Thoracic aorta (tissue), 2 donors: ENCODE results near the gene SLC17A9. TPM values are rescaled to one million over a fixed set of nuclear protein-coding genes. Genes with fewer than 3 reads are reported as not detected.

Experiments used
- ATAC-seq: fragments of 150-250 bp; one replicate; pipeline ENCODE4 v1.8.0; 2017; ENCODE audit warnings: low read depth; ENCODE audit not compliant: insufficient number of reproducible peaks, low FRiP score
- DNase-seq: peaks from one replicate; pipeline ENCODE4 v3.0.0-alpha.2; 2020; ENCODE audit warnings: low spot score
- H3K27ac ChIP-seq, 2 donors: fragments of 200-600 bp; sonication (generic); 1 replicate in 1 of 2; 2 replicates in 1 of 2; pipeline ENCODE4 v1.5.1; 2016; ENCODE audit warnings: mild to moderate bottlenecking in 2 of 2, moderate library complexity in 2 of 2
- H3K27me3 ChIP-seq: fragments of 200-600 bp; sonication (generic); replicated peaks from 2 replicates; pipeline ENCODE4 v1.6.0; 2016; ENCODE audit warnings: mild to moderate bottlenecking; ENCODE audit not compliant: insufficient read depth
- H3K36me3 ChIP-seq: fragments of 200-600 bp; sonication (generic); one replicate; pipeline ENCODE4 v1.5.1; 2016
- H3K4me1 ChIP-seq, 2 donors: fragments of 200-600 bp; sonication (generic); 1 replicate in 1 of 2; 2 replicates in 1 of 2; pipeline versions ENCODE4 v1.5.1 to v1.6.0; 2016; ENCODE audit warnings: low read depth in 2 of 2, mild to moderate bottlenecking in 1 of 2; ENCODE audit not compliant: control insufficient read depth in 1 of 2
- H3K4me3 ChIP-seq: fragments of 200-600 bp; sonication (generic); 2 replicates; pipeline ENCODE4 v1.5.1; 2016; ENCODE audit warnings: mild to moderate bottlenecking
- H3K9me3 ChIP-seq: fragments of 200-600 bp; sonication (generic); 2 replicates; pipeline ENCODE4 v1.5.1; 2016
- total RNA-seq, 2 donors: library from RNA; depleted of rRNA; stranded (reverse); fragments of >200 nt; gene quantifications; one replicate each; pipeline versions ENCODE4 v1.1.0 to v1.2.3, GENCODE V29; 2016
- TF ChIP-seq, protein P1 (sequence below): fragments of 200-600 bp; sonication (generic); IDR thresholded peaks from one replicate; pipeline ENCODE4 v1.5.1; 2019; ENCODE audit warnings: antibody characterized with exemption

SLC17A9 gene
- total RNA-seq, 2 donors from 2014 or later: 17.9 to 18.8 TPM

DNA sequence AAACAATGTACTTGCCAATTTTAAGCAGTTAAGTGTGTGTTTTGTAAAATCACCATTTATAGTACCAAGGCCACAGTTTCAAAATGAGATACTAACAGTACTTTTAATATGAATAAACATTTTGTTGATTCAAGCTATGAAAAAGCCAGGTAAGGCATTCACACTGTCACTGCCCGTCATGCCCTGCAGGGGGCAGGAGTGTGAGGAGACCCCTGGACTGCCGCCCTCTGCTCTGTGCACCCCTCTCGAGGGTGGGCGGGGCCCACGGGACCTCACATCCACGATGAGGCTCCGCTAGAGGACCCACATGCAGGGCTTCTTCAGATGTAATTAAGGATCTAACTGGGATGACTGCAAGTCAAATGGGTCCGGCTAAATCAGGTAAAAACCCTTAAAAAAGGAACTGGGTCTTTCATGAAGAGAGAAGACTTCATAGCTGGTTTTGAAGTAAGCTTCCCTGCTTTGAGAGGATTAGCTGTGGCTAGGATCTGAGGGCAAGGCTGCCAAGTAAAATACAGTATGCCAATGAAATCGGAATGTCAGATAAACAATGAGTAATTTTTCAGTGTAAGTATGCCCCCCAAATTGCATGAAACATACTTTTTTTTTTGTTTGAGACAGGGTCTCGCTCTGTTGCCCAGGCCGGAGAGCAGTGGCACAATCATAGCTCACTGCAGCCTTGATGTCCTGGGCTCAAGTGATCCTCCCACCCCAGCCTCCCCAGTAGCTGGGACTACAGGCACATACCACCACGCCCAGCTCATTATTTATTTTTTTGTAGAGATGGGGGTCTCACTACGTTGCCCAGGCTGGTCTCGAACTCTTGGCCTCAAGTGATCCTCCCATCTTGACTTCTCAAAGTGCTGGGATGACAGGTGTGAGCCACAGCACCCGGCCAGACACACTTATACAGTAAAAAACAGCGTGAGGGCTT is 44.9 kb upstream of the SLC17A9 start:
- no peak for DNase-seq
- Histone ChIP-seq H3K27me3 (no peaks in the 10 kb centered on the region), H3K36me3 (peaks cover 92% of the 10 kb centered on the region), H3K27ac (no peak overlapping the region), H3K9me3 (no peaks in the 10 kb centered on the region), H3K4me1 (peaks cover 5 to 21% of the 10 kb centered on the region in 2 donors), H3K4me3 (no peak overlapping the region)
- TF ChIP-seq, protein P1, sequence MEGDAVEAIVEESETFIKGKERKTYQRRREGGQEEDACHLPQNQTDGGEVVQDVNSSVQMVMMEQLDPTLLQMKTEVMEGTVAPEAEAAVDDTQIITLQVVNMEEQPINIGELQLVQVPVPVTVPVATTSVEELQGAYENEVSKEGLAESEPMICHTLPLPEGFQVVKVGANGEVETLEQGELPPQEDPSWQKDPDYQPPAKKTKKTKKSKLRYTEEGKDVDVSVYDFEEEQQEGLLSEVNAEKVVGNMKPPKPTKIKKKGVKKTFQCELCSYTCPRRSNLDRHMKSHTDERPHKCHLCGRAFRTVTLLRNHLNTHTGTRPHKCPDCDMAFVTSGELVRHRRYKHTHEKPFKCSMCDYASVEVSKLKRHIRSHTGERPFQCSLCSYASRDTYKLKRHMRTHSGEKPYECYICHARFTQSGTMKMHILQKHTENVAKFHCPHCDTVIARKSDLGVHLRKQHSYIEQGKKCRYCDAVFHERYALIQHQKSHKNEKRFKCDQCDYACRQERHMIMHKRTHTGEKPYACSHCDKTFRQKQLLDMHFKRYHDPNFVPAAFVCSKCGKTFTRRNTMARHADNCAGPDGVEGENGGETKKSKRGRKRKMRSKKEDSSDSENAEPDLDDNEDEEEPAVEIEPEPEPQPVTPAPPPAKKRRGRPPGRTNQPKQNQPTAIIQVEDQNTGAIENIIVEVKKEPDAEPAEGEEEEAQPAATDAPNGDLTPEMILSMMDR: no peak
- no peak for ATAC-seq

DNA sequence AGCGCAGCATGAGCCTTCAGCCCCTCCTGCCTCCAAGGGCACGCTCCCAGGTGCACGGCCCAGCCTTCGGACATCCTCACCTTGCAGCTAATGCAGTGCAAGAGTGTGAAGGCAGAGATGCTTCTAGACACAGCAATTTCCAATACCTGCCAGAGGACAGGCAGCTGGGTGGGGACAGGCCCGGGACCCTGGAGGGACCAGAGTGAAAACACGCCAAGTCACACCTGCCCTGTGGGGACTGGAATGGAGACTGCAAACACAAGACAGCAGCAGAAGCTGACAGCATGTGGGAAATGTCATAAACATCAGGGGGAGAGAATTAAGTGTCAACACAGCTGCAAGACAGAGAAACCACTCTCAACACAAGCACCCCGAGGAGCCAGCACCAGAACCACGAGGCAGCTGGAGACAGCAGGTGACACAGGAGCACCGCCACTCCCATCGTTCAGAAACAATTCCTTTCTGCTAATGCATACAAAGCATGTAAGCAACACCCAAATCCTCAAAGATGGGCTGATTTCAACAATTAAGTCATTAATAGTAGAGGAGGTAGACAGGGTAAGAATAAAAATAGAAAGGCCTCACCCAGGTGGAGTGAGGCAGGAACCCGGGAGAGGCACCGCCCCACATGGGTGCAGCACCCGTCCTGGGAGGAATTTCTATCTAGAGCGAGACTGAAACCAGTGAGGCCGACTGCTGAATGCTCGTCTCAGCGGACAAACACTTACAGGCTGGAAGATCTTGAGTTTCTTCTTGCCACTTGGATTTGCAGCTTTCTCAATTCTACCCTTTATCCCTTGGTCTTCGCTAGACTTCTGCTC is 43.3 kb upstream of the SLC17A9 start:
- no peak overlapping the region for H3K4me3 ChIP-seq
- H3K4me1 ChIP-seq: peaks cover 13 to 33% of the 10 kb centered on the region in 2 donors
- no peaks in the 10 kb centered on the region for H3K9me3 ChIP-seq
- peaks cover 86% of the 10 kb centered on the region for H3K36me3 ChIP-seq
- DNase-seq: no peak
- no peak overlapping the region for H3K27ac ChIP-seq
- no peaks in the 10 kb centered on the region for H3K27me3 ChIP-seq
- TF ChIP-seq, protein P1: no peak
- no peak for ATAC-seq

DNA sequence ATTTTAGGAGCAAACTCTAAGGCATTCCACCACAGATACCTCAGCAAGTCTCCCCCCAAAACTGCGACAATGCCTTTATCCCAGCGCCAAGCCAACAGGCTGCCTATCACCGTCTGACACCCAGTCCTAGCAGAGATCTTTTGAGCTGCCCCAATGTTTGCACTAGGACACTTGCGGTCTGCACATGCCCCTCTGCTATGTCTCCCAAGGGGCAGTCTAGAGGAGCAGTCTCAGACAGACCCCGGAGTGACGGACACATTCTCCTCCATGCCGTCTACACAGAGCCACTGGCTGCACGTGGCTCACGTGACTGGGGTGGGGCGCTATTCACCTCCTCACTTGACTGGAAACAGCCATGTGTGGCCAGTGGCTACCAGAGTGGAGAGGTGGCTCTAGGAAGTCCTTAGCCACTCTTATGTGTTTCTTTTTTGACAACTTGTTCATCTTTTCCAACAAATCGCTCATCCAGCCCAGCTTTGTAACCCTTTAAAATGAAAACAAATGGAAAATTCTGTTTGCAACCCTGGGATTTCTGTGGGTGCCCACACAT is 42.2 kb upstream of the SLC17A9 start:
- no peak overlapping the region for H3K4me3 ChIP-seq
- peaks cover 77% of the 10 kb centered on the region for H3K36me3 ChIP-seq
- no peaks in the 10 kb centered on the region for H3K9me3 ChIP-seq
- TF ChIP-seq, protein P1: no peak
- no peak overlapping the region for H3K27ac ChIP-seq
- ATAC-seq: no peak
- H3K27me3 ChIP-seq: no peaks in the 10 kb centered on the region
- DNase-seq: no peak
- peaks cover 22 to 44% of the 10 kb centered on the region in 2 donors for H3K4me1 ChIP-seq

DNA sequence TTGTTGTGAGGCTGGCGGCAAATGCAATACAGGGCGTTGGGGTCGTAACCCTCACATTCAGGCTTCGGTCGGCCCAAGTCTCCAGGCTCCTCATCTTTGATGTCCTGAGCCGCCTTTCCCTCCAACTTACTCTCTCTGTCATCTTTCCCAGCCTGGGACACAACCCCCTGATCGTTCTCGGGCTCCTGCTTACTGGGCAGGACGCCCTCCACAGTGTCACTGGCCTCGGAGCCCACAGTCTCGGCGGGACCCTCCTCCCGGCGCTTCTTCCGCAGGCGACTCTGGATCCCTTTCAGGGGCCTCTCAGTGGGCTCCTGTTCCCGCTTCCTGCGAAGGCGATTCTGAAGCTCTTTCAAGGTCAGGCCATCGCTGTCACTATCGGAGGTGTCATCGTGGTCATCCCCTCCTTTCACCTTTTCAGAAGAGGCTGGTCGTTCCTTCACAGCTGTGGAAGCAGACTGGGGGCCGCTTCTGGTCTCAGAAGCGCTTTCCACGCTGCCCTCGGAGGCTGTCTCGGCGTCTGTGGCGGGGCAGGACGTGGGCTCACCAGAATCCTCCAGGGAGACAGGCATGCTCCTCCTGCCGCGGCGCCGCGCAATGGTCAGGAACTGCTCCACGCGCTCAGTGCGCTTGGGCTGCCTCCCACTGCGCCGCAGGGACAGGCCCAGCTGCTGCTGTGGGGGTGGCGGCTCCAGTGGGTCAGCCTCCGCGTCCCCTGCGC is 41.6 kb upstream of the SLC17A9 start:
- ATAC-seq (no peak), DNase-seq (no peak)
- H3K9me3 ChIP-seq: no peaks in the 10 kb centered on the region
- no peak overlapping the region for H3K4me3 ChIP-seq
- H3K36me3 ChIP-seq: peaks cover 70% of the 10 kb centered on the region
- TF ChIP-seq, protein P1: no peak
- no peak overlapping the region for H3K27ac ChIP-seq
- H3K4me1 ChIP-seq: peaks cover 22 to 50% of the 10 kb centered on the region in 2 donors
- no peaks in the 10 kb centered on the region for H3K27me3 ChIP-seq
